ENCODE measurements around the gene NOP58.

Gene NOP58

GRCh38 chr2:202251494-202251893 is 14.1 kb upstream of the NOP58 start:
- no peaks in the 10 kb centered on the region for H3K27me3 ChIP-seq (ENCODE audit: low read length)
- H3F3A ChIP-seq (ENCODE audit: insufficient read depth), result no peaks in the 10 kb centered on the region
- no peaks in the 10 kb centered on the region for H3K79me2 ChIP-seq (ENCODE audit: insufficient read depth, low read length)
- H3K9me3 ChIP-seq (ENCODE audit: insufficient read depth, low read length), result no peaks in the 10 kb centered on the region
- H3K27ac ChIP-seq (ENCODE audit: low read depth, low read length), result no peak overlapping the region
- TF ChIP-seq CTCF (IDR thresholded peaks at IDR 0.05; ENCODE audit: insufficient read depth, low read length, poor library complexity, severe bottlenecking) (no peak), EZH2phosphoT487 (conservative IDR thresholded peaks at IDR 0.05; ENCODE audit: low read length) (no peak)
- no peak overlapping the region for H3K9ac ChIP-seq (ENCODE audit: low read length)
- H3K9me2 ChIP-seq (replicated peaks; ENCODE audit: insufficient read depth, low read length), result no peaks in the 10 kb centered on the region
- H2AFZ ChIP-seq (ENCODE audit: low read depth, low read length, severe bottlenecking), result no peak overlapping the region
- no peaks in the 10 kb centered on the region for H3K36me3 ChIP-seq (ENCODE audit: low read length)
- H4K20me1 ChIP-seq (ENCODE audit: low read depth, low read length), result no peaks in the 10 kb centered on the region
- H3K4me2 ChIP-seq (ENCODE audit: low read depth, low read length, poor library complexity, severe bottlenecking), result no peak overlapping the region
- no peak overlapping the region for H3K4me3 ChIP-seq (ENCODE audit: insufficient read depth, low read length, poor library complexity, severe bottlenecking)

- no peaks in the 10 kb centered on the region for H3K27me3 ChIP-seq (ENCODE audit: low read length)
- no peaks in the 10 kb centered on the region for H4K20me1 ChIP-seq (ENCODE audit: low read depth, low read length)
- no peaks in the 10 kb centered on the region for H3K9me3 ChIP-seq (ENCODE audit: insufficient read depth, low read length)
- no peak overlapping the region for H3K27ac ChIP-seq (ENCODE audit: low read depth, low read length)
- no peak overlapping the region for H3K4me2 ChIP-seq (ENCODE audit: low read depth, low read length, poor library complexity, severe bottlenecking)
- no peak overlapping the region for H3K9ac ChIP-seq (ENCODE audit: low read length)
- peaks cover 10% of the 10 kb centered on the region for H3K79me2 ChIP-seq (ENCODE audit: insufficient read depth, low read length)
- no peak overlapping the region for H3K4me3 ChIP-seq (ENCODE audit: insufficient read depth, low read length, poor library complexity, severe bottlenecking)
- no peaks in the 10 kb centered on the region for H3K36me3 ChIP-seq (ENCODE audit: low read length)
- no peak overlapping the region for H2AFZ ChIP-seq (ENCODE audit: low read depth, low read length, severe bottlenecking)
- H3K9me2 ChIP-seq (replicated peaks; ENCODE audit: insufficient read depth, low read length), result no peaks in the 10 kb centered on the region
- H3F3A ChIP-seq (ENCODE audit: insufficient read depth), result peaks cover 6% of the 10 kb centered on the region
- TF ChIP-seq EZH2phosphoT487 (conservative IDR thresholded peaks at IDR 0.05; ENCODE audit: low read length) (no peak), CTCF (IDR thresholded peaks at IDR 0.05; ENCODE audit: insufficient read depth, low read length, poor library complexity, severe bottlenecking) (no peak)
These were observed 4.0 kb upstream of the NOP58 start for GRCh38 chr2:202261531-202261930.

GRCh38 chr2:202267495-202267894 is 1.9 kb downstream of the NOP58 start:
- Histone ChIP-seq H3K4me2 (ENCODE audit: low read depth, low read length, poor library complexity, severe bottlenecking) (peak overlapping the region; percentile 99), H3K27me3 (ENCODE audit: low read length) (no peaks in the 10 kb centered on the region), H3K9ac (ENCODE audit: low read length) (peak overlapping the region; percentile 97), H3F3A (ENCODE audit: insufficient read depth) (peaks cover 34% of the 10 kb centered on the region), H3K36me3 (ENCODE audit: low read length) (peaks cover 9% of the 10 kb centered on the region), H3K27ac (ENCODE audit: low read depth, low read length) (peak overlapping the region; percentile 90), H2AFZ (ENCODE audit: low read depth, low read length, severe bottlenecking) (no peak overlapping the region), H3K79me2 (ENCODE audit: insufficient read depth, low read length) (peaks cover 69% of the 10 kb centered on the region), H3K9me2 (replicated peaks; ENCODE audit: insufficient read depth, low read length) (no peaks in the 10 kb centered on the region), H3K4me3 (ENCODE audit: insufficient read depth, low read length, poor library complexity, severe bottlenecking) (peak overlapping the region; percentile 99), H3K9me3 (ENCODE audit: insufficient read depth, low read length) (no peaks in the 10 kb centered on the region), H4K20me1 (ENCODE audit: low read depth, low read length) (peaks cover 39% of the 10 kb centered on the region)
- no peak for TF ChIP-seq CTCF (IDR thresholded peaks at IDR 0.05; ENCODE audit: insufficient read depth, low read length, poor library complexity, severe bottlenecking)
- TF ChIP-seq EZH2phosphoT487 (conservative IDR thresholded peaks at IDR 0.05; ENCODE audit: low read length), result no peak

Data from SU-DHL-6 (cell line).